ENCODE results near the gene SMS.
"Not testable (repeated sequence)": the region's sequence is repeated elsewhere in the genome, so short reads cannot be mapped to it uniquely, and the experiment has no call there.

Gene SMS

DNA sequence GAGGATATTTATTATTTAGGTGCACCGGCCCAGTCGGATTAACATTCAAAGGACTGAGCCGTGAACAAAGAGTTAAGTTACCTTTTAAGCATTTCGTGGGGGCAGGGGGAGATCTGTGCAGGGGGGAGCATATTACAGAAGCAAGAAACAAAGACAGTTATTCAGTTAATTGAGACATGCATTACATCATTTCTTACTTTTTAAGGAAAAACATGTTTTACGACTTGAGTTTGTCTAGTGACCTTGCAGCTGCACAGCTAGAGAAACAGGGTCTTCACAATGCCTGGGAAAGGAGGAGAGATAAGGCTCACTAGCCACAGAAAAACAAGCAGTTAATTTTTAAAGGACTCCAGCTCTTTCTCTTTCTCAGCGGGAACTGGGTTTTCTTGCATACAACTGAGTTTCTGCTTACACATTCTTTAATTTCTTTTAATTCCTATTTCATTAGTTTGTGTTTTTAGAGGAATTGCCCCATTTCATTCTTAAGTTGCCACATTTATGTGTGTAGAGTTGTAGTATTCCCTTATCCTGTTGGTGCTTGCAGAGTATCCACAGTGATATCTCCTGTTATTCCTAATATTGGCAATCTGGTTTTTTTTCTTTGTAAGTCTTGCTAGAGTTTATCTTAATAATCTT, 12.8 kb downstream of the SMS start:
- DNase-seq: not testable (repeated sequence)

DNA sequence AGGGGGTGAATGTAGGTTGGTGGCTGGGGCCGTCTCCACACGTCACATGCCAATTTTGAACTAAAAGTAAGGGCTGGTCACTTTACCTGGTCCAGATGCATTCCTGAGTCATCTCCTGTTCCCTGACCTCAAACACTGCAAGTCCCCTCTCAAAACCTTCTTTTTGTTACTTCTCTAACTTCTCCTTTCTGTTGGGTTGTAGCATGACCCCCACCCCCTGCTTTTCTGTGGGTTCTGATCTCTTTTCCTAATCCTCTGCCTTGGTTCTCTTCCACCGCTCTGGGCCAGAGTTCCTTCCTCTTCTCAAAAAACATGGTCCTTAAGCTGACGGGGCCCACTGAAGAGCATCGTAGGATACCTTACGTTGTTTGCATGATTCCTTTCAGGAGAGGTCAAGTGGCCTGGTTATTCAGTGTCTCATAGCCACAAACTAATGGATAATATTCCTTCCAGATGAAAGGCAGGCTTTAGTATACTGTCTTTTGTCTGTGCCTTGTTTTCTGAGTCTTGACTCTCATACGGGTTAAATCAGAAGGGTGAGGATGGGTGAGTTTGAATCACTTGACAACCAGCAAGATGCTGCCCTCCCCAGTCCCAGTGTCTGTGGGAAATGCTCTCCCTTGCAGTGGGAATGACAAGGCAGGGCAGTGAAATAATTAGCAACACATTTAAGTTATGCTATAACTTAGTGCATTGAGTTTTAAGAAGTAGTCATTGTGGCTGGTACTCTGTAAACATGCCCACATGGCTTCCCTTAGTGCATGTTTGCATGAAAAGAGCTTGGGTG, 15.1 kb downstream of the SMS start:
- no peak for DNase-seq

DNA sequence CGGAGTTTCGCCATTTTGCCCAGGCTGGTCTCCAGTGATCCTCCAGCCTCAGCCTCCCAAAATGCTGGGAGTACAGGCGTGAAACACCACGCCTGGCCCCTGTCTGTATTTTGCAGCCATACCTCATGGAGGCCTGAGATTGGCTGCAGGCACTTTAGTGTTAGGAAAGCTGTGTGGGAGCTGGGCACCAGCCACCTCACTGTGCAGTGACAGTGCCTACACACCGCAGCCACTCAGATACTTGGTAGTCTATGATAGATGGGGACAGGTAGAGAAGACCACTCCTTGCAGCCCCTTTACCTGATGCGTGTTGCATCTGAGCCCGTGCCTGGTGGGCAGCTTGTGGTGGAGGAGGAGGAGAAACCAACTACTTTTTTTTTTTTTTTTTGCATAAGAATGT, 16.3 kb downstream of the SMS start:
- no peak for DNase-seq

DNA sequence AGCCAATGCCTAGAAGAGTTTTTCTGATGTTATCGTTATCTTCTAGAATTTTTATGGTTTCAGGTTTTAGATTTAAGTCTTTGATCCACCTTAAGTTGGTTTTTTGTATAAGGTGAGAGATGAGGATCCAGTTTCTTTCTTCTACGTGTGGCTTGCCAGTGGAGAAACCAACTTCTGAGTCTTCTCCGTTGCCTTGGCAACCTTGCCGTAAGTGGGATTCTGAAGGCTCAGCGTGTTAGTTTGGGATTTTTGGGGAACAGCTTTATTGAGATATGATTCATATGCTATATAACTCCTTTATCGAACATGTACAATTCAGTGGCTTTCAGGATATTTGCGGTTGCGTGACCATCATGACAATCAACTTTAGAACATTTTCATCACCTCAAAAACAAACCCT, 17.7 kb downstream of the SMS start:
- DNase-seq: no peak

DNA sequence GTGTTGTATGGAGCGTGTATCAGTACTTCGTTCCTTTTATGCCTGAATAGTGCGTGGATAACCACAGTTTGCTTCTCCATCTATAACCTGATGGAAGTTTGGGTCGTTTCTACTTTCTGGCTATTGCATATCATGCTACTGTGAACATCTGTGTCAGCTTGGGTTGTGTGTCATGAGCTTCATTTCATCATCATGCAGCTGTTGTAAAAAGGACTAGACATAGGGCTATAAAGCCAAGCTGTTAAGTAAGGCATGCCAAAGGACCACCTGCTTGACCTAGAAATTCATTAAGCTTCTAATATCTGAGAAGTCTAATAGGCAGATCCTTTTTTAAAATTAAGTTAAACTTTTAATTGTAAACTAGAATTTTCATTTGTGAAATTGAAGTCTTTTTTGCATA, 18.4 kb downstream of the SMS start:
- DNase-seq: no peak

DNA sequence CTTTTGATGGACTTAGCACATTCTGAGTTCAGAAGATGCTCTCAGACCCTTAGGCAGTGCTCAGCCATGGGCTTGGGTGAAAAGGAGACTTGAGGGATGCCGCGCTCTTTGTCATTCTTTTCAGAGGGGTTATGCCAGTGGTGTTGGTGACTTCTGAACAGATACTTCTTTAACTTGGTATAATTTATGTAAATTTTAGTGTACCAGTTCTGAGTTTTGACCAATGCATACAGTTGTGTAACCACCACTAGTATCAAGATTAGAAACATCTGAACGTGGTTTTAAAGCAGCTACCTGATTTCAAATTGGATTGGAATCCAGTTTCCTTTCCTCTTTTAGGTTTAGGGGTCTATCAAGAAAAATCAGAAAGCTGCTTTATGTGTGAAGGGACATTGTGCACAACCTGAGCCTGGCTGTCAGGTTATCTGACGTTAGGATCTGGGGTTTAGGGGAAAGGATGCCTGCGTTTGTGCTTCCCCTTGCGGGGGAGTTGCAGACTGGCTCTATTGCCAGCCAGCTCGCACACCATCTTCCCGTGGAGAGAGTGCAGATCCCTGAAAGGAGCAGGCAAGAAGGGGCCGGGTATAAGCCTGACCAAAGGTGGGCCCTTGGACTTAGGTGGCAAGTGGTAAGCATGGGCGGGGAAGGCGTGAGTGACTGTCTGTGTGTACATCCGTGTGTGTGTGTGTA, 19.0 kb downstream of the SMS start:
- DNase-seq: no peak

DNA sequence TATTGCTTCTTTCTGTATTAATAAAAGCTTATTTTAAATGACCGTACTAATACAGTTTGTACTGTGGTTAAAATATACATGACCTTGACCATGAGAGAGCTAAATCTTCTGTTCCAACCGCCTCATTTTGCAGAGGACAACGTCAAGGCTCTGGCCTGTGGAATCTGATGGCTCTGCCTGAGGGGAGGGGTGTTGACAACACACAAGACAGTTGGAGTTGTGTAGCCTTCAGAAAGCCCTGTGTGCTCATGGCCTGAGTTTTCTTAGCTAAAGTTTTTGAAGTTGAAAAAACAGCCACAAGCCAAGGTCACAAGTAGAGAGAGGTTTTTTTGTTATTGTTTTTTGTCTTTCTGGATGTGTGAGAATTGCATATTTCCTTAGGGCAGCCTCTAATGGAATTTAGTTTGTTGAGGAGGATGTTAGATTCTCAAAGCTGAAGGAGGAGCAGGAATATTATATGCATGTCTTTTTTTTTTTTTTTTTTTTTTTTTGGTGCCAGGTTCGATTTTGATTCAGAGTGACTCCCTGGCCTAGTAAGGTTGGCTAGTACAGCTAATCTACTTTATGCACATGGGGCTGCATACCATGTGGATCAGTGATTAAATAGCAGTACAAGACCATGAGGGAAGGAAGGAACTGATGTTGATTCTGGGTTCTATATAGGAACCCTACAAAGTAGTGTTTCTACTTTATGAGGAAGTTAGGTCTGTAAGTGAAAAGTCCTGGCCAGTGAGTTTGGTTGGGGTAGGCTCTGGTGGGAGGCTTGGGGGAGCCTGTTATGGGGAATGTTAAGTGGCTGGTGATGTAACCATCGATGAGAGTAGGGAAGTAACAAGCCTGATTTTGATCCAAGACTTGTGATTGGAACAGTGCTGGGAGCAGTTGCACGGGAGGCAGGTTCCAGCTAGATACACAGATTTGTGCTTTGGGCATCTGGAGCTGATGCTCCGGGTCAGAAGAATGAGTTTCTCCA, 20.3 kb downstream of the SMS start:
- DNase-seq: no peak

DNA sequence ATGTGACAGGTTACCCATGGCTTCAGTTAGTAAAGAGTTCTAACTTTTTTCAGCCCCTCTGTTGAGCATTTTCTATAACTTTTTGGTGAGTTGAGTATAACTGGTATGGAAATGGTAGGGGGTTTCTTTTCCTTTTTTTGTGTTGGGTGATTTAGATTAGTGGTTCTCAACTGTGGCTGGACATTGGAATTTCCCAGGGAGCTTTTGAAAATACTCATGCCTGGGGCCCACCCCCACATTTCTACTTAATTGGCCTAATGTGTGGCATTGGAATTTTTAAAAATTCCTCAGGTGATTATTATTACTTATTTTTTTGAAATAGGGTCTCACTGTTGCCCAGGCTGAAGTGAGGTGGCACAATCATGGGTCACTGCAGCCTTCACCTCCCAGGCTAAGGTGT, 21.9 kb downstream of the SMS start:
- no peak for DNase-seq

DNA sequence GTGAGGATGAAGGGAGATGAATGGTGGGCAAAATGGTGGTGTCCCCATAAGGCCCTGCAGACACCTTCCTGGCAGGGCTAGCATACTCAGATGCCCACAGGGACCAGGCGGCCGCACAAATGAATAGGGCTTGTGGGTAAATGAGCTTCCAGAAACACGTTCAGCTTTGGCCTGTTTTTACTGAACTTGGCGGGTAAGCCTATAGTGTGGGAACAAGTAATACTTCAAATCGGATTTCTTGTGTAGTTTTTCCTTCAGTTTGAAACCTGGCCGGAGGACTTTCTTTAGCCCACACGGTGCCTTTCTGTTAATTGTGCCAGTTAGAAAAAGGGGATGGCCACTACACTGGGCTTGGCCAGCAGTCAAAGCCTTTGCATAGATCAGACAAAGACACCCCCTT, 22.8 kb downstream of the SMS start:
- no peak for DNase-seq

DNA sequence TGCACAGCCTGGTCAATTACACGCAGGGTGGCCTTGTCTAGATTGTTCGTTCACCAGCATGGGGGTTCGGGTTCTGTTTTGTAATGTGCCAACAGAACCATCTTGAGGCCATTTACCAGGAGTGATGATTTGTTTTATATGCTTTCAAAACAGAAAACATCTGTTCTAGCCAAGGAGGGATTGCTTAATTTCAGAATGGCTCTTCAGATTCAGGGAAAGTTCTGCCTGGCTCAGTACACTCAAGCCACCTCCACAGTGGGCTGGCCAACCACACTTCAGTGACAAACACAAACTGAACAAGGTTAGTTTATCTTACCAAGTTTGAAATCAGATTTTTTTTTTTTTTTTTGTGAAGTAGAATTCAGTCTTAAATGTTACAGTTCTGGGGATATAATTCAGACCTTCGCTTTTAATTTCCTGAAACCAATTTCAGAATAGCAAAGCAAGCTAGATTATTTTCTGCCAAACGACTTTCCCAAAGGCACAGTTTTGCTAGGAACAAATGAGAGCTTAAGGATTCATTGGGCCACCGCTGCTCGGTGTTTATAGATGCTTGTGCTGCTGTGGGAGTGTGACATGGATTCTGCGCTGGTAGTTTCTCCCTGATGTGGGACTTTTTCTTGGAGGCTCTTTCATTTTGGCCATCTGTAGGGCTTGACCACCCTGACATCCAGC, 23.4 kb downstream of the SMS start:
- DNase-seq: no peak

DNA sequence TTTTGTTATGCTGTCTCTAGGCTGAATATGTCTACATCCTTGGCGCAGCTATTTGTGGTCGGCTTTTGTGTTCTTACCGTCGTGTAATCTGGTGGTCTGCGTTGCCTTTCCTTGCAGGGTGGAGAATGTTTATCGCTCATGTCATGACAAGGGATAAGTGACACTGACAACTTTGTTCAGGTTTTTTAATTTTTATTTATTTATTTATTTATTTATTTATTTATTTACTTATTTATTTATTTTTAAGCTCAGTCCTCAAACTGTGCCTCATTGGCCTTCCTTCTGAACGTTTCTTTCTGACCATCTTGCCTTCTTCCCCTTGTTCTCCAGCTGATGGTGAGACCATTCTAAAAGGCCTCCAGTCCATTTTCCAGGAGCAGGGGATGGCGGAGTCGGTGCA, 26.4 kb downstream of the SMS start:
- no peak for DNase-seq

DNA sequence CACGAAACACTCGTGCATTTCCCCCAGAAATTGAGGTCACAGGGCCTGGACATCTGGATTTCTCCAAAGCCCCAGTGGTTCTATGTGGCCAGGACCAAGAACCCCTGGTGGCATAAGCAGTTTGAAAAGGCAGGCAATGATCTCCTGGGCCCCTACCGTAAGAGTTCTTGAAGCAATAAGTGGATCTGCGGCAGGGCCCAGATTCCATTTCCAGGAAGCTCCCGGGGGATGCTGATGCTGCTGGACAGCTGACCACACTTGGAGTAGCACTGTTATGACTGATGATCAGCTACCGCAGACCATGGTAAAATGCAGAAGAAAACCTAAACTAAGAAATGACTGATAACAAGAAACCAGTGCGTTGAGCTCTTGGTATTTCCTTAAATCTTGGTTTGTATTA, 27.8 kb downstream of the SMS start:
- no peak for DNase-seq

DNA sequence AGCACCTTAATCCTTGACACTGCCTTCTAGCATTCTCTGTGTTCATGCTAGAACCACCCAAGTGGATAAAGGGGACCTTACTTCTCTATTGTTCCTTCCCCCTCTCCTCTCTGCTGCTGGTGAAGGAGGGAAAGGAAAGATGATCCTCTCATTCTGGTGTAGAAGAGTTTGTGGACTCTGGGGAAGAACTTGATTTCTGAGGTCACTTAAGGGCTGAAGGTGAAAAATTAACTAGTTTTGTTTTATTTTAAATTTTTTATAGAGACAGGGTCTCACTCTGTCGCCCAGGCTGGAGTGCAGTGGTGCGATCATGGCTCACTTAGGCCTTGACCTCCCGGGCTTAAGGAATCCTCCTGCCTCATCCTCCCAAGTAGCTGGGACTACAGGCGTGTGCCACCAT, 29.8 kb downstream of the SMS start:
- DNase-seq: no peak

DNA sequence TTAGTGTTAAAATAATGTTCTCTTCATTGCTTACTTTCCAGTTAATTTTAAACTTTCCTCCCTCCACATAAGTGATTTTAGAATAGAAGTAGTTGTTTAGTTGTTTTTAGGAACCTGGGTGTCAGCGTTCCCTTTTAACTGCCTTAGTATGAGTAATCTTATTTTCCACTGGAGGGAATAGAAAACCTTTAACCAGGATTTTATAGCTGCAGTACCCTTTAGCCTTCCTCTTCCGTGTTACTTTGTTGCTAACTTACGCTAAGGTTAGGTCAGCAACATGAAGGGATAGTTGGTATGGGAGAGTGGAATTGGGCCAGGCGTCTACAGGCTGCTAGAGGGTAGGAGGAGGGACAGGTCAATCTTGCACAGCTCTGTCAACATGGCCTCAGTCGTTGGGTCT, 31.5 kb downstream of the SMS start:
- no peak for DNase-seq

DNA sequence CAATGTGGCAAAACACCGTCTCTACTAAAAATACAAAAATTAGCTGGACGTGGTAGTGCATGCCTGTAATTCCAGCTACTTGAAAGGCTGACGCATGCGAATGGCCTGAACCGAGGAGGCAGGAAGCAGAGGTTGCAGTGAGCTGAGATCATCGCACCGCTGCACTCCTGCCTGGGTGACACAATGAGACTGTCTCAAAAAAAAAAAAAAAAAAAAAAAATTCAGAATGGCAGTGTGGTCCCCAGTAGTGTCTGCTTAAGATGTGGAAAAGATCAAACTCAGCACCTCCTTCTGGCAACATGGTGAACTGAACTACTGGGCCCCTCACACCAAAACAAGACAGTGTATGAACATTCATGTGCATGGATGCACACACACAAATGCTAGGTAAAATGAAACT, 32.2 kb downstream of the SMS start:
- DNase-seq: no peak

DNA sequence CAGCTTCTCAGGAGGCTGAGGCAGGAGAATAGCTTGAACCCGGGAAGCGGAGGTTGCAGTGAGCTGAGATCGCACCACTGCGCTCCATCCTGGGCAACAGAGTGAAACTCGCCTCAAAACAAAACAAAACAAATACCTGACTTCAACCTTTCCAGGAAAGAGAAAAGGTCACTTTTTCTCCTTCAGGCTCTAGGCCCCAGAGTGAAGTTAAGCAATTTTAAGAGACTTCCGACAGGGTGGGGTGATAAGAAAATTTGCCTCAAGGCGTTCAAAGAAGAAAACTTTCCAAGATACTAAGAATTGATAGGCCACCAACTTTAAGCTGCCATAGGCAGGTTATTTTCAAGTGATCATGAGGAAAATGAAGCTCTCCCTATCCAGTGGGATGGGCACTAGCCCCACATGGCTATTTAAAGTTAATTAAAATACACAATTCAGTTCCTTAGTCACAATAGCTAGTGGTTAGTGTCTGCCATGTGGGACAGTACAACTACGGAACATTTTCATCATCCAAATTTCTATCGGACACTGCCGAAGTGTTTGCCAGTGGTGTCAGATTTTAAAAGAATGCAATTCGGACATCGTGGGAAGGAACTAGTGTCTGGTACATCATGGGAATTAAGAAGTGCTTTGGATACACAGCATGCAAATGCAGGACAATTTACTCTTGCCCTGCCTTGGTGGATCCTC, 33.0 kb downstream of the SMS start:
- DNase-seq: no peak

DNA sequence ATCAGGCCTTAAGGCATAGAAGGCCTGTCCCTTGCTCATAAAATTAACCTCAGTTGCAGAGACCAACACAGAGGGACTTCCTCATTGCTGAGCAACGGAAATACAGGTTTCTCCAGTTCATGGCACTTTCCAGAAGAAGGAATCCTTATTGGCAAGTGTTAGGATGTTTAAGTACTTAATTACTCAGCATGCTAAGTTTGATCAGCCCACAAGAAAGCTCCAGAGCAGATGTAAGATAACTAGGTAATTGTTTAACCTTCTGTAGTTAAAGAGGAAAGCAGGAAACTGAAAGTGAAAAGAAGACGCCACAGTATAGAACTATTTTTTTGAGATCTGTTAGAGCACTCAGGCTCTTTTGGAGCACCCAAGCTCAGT, 33.5 kb downstream of the SMS start:
- DNase-seq: no peak

DNA sequence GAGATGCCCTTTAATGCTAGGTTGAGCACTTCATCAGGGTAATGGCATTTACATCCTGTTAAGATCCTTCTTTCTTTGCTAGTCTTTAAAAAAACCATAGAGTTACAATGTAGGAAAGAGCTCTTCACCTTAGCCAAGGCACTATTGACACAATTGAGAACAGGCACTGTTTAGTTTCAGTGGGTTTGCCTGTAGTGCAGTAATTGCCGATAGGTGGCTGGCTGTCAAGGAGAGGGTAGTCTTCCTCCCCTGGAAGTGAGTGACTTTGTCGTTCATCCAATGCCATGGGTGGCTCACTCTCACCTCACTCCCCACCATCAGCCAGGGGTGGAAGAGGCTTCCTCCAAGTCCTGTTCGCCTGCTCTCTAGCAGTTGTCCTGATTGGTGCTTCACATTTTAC, 34.7 kb downstream of the SMS start:
- no peak for DNase-seq

DNA sequence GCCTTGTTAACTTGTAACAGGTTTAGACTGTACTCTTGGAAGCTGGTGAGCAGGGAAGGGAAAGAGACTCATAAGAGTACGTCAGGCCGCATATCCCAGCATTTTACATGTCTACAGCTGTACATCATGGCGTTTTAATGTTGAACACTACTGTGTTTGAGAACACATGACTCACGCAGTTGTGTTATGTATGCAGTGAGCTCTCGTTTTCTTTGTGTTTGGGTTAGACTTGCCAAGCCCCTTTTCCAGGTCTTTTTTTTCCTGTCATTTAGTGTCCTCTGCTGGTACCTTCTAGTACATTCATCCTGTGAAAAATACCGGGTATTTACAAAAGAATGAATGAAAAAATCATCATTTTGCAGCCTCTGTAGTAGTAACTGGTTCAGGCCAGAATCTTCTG, 35.3 kb downstream of the SMS start:
- no peak for DNase-seq

DNA sequence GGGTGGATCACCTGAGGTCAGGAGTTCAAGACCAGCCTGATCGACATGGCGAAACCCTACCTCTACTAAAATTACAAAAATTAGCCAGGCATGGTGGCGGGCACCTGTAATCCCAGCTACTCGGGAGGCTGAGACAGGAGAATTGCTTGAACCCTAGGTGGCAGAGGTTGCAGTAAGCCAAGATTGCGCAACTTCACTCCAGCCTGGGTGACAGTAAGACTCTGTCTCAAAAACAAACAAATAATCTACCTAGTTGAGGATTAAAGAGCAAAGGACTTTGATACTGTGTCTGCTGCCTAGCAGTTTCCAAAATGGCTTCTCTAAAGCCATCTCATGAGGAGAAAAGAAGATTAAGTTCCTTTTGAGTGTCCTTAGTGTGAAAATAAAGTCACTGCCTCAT, 37.8 kb downstream of the SMS start:
- no peak for DNase-seq

DNA sequence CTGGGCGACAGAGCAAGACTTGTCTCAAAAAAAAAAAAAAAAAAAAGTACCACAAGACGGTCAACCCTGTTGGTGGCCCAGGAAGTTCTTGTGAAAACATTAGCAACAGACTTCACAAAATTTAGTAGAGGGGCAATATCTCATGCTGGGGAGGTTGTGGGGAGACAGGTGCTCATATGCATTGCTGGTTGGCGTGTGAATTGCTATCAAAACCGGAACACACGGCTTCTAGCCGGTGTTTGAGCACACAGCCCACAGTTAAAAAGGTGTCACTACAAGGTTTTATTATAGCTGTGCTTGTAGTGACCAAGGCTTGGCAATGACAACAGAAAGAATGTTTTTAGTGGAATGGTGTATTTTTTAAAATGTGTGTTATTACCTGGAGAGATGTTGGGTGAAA, 41.8 kb downstream of the SMS start:
- no peak for DNase-seq

DNA sequence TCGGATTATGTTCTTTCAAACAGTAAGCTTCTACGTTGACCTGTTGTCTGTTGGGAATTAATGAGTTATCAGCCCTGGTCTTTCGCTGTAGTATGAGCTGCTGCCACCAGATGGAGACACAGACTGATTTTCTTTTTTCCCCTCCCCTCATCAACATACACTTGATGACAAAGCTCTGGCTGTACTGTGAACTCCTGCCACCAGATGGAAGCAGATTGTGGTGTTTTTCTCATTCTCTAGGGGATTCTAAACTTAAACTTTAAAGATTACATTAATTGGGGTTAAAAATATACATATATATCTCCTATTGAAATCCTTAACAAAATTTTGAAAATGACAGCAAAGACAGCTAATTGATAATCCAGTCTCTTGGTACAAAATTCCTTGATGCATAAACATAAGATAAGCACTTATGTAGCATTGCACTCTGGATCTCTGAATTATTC, 44.8 kb downstream of the SMS start:
- no peak for DNase-seq
